DND-41 (cell line): ENCODE data around the gene ZNF629.

ENCODE experiments used
- ATAC-seq: fragments of 200-7000 bp; cut with Tn5 transposase; 3 replicates; pipeline ENCODE4 v1.9.1; 2021; ENCODE audit warnings: low read depth; ENCODE audit not compliant: insufficient read depth
- DNase-seq: peaks from one replicate; pipeline ENCODE4 v3.0.0-alpha.2; 2020
- H2AFZ ChIP-seq: 2 replicates; pipeline ENCODE4 v1.6.0; 2012; ENCODE audit warnings: low read depth, low read length
- H3K27ac ChIP-seq: 2 replicates; pipeline ENCODE4 v1.5.1; 2012; ENCODE audit warnings: low read length, inconsistent platforms
- H3K27me3 ChIP-seq: fragments of 200-600 bp; sonication (generic); 2 replicates; pipeline ENCODE4 v1.6.0; 2012; ENCODE audit warnings: low read length, mild to moderate bottlenecking, inconsistent platforms; ENCODE audit not compliant: insufficient read depth, poor library complexity
- H3K36me3 ChIP-seq: 2 replicates; pipeline ENCODE4 v1.5.1; 2012; ENCODE audit warnings: low read length, inconsistent platforms; ENCODE audit not compliant: insufficient read depth
- H3K4me1 ChIP-seq: 2 replicates; pipeline ENCODE4 v1.5.1; 2012; ENCODE audit warnings: mild to moderate bottlenecking, low read length; ENCODE audit not compliant: insufficient read depth
- H3K4me2 ChIP-seq: 2 replicates; pipeline ENCODE4 v1.6.0; 2012; ENCODE audit warnings: mild to moderate bottlenecking, moderate library complexity, low read length, inconsistent platforms; ENCODE audit not compliant: insufficient read depth
- H3K4me3 ChIP-seq, 2 experiments: fragments of 200-600 bp in 1 of 2; shearing (Covaris generic) in 1 of 2; 2 replicates each; pipeline ENCODE4 v1.5.1; 2012 to 2016; ENCODE audit warnings: inconsistent platforms in 2 of 2, low read length in 2 of 2, mild to moderate bottlenecking in 2 of 2, low read depth in 1 of 2, moderate library complexity in 1 of 2
- H3K79me2 ChIP-seq: 2 replicates; pipeline ENCODE4 v1.6.0; 2012; ENCODE audit warnings: low read length, inconsistent platforms; ENCODE audit not compliant: insufficient read depth
- H3K9ac ChIP-seq: 2 replicates; pipeline ENCODE4 v1.6.0; 2012; ENCODE audit warnings: low read depth, mild to moderate bottlenecking, inconsistent platforms, low read length, moderate library complexity
- H3K9me3 ChIP-seq: 2 replicates; pipeline ENCODE4 v1.5.1; 2012; ENCODE audit warnings: low read length, moderate library complexity, mild to moderate bottlenecking, inconsistent platforms; ENCODE audit not compliant: insufficient read depth, severe bottlenecking
- H4K20me1 ChIP-seq: 2 replicates; pipeline ENCODE4 v1.6.0; 2012; ENCODE audit warnings: low read length; ENCODE audit not compliant: insufficient read depth
- CTCF ChIP-seq: IDR thresholded peaks from 2 replicates; pipeline ENCODE4 v1.5.1; 2012; ENCODE audit warnings: borderline replicate concordance, low read length, moderate library complexity, mild to moderate bottlenecking; ENCODE audit not compliant: poor library complexity, severe bottlenecking; ENCODE audit errors: extremely low read depth
- EZH2 ChIP-seq: IDR thresholded peaks from 3 replicates; pipeline ENCODE4 v1.6.1; 2012; ENCODE audit warnings: borderline replicate concordance, low read depth, mild to moderate bottlenecking, moderate library complexity, low read length, inconsistent platforms; ENCODE audit not compliant: severe bottlenecking

Gene ZNF629

DNA sequence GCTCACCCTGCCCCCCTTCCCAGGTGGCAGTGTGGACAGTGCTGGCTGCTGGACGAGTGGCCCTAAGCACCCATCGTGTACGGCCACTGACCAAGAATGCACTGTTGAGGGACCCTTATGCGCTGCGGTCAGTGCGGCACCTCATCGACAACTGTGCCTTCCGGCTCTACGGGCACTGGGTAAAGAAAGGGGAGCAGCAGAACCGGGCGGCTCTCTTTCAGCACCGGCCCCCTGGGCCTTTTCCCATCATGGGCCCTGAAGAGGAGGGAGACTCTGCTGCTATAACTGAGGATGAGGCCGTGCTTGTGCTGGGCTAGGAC is 30.3 kb downstream of the ZNF629 start:
- no peak overlapping the region for H3K4me3 ChIP-seq
- H3K27ac ChIP-seq: no peak overlapping the region
- no peak overlapping the region for H3K4me2 ChIP-seq
- ATAC-seq: no peak
- H4K20me1 ChIP-seq: no peaks in the 10 kb centered on the region
- H2AFZ ChIP-seq: no peak overlapping the region
- peaks cover 5% of the 10 kb centered on the region; the same call in 1 of the 2 replicates for H3K79me2 ChIP-seq
- peaks cover 20% of the 10 kb centered on the region for H3K4me1 ChIP-seq
- no peaks in the 10 kb centered on the region for H3K9me3 ChIP-seq
- no peak for DNase-seq
- peaks cover 52% of the 10 kb centered on the region for H3K36me3 ChIP-seq
- no peak for TF ChIP-seq CTCF
- TF ChIP-seq EZH2: no peak
- H3K27me3 ChIP-seq: no peaks in the 10 kb centered on the region
- no peak overlapping the region for H3K9ac ChIP-seq

DNA sequence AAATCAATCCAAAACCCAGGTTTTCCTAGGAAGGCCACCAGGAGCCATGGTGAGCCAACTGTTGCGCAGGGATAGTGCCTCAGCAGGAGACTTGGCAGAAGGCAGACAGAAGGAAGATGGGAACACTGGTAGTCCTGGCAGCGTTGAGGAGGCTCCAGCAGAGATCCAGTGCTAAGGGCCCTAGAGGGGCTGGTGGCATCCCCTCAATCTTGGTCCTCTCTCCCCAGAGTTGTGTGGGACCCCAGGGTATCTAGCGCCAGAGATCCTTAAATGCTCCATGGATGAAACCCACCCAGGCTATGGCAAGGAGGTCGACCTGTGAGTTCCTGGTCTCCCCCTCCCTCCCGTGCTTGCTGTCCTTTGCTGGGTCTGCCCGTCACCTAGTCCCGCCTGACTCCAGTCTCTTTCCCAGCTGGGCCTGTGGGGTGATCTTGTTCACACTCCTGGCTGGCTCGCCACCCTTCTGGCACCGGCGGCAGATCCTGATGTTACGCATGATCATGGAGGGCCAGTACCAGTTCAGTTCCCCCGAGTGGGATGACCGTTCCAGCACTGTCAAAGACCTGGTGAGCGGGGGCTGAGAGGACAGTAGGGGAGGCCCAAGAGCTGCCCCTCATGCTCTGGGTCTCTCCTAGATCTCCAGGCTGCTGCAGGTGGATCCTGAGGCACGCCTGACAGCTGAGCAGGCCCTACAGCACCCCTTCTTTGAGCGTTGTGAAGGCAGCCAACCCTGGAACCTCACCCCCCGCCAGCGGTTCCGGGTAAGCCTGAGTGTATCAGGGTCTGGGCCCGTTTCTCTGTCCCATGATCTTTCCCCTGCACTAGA is 30.8 kb downstream of the ZNF629 start:
- Histone ChIP-seq H3K27me3 (no peaks in the 10 kb centered on the region), H3K4me2 (no peak overlapping the region), H3K79me2 (0 out of 2 replicates have a peak, but pooled peaks cover 2% of the 10 kb centered on the region), H2AFZ (no peak overlapping the region), H3K27ac (no peak overlapping the region), H3K4me1 (peaks cover 16% of the 10 kb centered on the region), H4K20me1 (no peaks in the 10 kb centered on the region), H3K9me3 (no peaks in the 10 kb centered on the region), H3K36me3 (peaks cover 57% of the 10 kb centered on the region), H3K4me3 (no peak overlapping the region), H3K9ac (no peak overlapping the region)
- TF ChIP-seq CTCF: no peak
- no peak for TF ChIP-seq EZH2
- DNase-seq (no peak), ATAC-seq (no peak)

DNA sequence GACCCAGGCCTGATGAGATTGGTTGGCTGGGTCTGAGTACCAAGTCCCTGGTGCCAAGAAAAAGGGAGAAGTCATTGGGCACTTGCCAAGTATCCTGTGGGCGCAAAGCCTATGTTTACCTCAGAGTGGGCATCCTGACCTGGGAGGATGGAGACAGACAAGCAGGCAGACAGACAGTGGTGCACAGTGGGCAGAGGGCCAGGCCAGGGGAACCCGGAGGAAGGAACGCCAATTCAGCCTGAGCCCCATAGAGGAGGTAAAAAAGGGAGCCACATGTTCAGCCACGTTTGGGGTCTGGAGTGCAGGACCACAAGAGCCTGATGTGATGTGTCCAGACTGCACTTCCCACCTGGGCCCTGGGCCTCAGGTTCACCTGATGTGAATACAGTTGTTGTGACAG is 33.4 kb downstream of the ZNF629 start:
- Histone ChIP-seq H3K4me2 (no peak overlapping the region), H3K9ac (no peak overlapping the region), H3K36me3 (peaks cover 63% of the 10 kb centered on the region), H4K20me1 (peaks cover 7% of the 10 kb centered on the region; the same call in 1 of the 2 replicates), H3K9me3 (no peaks in the 10 kb centered on the region), H3K4me3 (no peak overlapping the region), H3K27ac (no peak overlapping the region), H3K27me3 (no peaks in the 10 kb centered on the region), H3K79me2 (peaks cover 23% of the 10 kb centered on the region), H3K4me1 (peaks cover 16% of the 10 kb centered on the region), H2AFZ (no peak overlapping the region)
- no peak for TF ChIP-seq EZH2
- TF ChIP-seq CTCF: no peak
- no peak for DNase-seq
- no peak for ATAC-seq
